MM.1S (cell line): ENCODE results near the gene SDHAF4.
"Not testable (repeated sequence)": the region's sequence is repeated elsewhere in the genome, so short reads cannot be mapped to it uniquely, and the experiment has no call there.

ENCODE experiments used
- DNase-seq: peaks from one replicate; pipeline ENCODE4 v3.0.0-alpha.2; 2015
- H2AFZ ChIP-seq: fragments of 300-600 bp; sonication (generic); 2 replicates; pipeline ENCODE4 v1.6.0; 2016; ENCODE audit warnings: antibody characterized with exemption, low read length
- H3F3A ChIP-seq: fragments of 300-600 bp; sonication (generic); 2 replicates; pipeline ENCODE4 v1.6.1; 2016; ENCODE audit warnings: mild to moderate bottlenecking, antibody characterized with exemption, low read length, moderate library complexity, mixed read lengths; ENCODE audit not compliant: insufficient read depth
- H3K27ac ChIP-seq: fragments of 300-600 bp; sonication (generic); 2 replicates; pipeline ENCODE4 v1.5.1; 2016; ENCODE audit warnings: mild to moderate bottlenecking, low read length
- H3K27me3 ChIP-seq: fragments of 300-600 bp; sonication (generic); replicated peaks from 2 replicates; pipeline ENCODE4 v1.6.0; 2016; ENCODE audit warnings: low read length; ENCODE audit not compliant: insufficient read depth
- H3K36me3 ChIP-seq: fragments of 300-600 bp; sonication (generic); replicated peaks from 2 replicates; pipeline ENCODE4 v1.6.1; 2016; ENCODE audit warnings: mild to moderate bottlenecking, low read length, mixed read lengths; ENCODE audit not compliant: insufficient read depth
- H3K4me1 ChIP-seq: fragments of 300-600 bp; sonication (generic); 2 replicates; pipeline ENCODE4 v1.6.1; 2016; ENCODE audit warnings: low read length, mixed read lengths
- H3K4me2 ChIP-seq: fragments of 300-600 bp; sonication (generic); 2 replicates; pipeline ENCODE4 v1.6.0; 2016; ENCODE audit warnings: low read depth, low read length
- H3K4me3 ChIP-seq: fragments of 300-600 bp; sonication (generic); 2 replicates; pipeline ENCODE4 v1.5.1; 2016; ENCODE audit warnings: low read length, mixed read lengths
- H3K79me2 ChIP-seq: fragments of 300-600 bp; sonication (generic); 2 replicates; pipeline ENCODE4 v1.6.1; 2016; ENCODE audit warnings: mixed run types, low read length, mixed read lengths
- H3K9ac ChIP-seq: fragments of 300-600 bp; sonication (generic); 2 replicates; pipeline ENCODE4 v1.6.1; 2016; ENCODE audit warnings: low read length, mixed read lengths
- H3K9me2 ChIP-seq: fragments of 300-600 bp; sonication (generic); replicated peaks from 2 replicates; pipeline ENCODE4 v1.6.1; 2016; ENCODE audit warnings: mild to moderate bottlenecking, low read length, mixed read lengths; ENCODE audit not compliant: insufficient read depth
- H3K9me3 ChIP-seq: fragments of 300-600 bp; sonication (generic); replicated peaks from 2 replicates; pipeline ENCODE4 v1.6.1; 2016; ENCODE audit warnings: mild to moderate bottlenecking, low read length, mixed read lengths; ENCODE audit not compliant: insufficient read depth
- H4K20me1 ChIP-seq: fragments of 300-600 bp; sonication (generic); 2 replicates; pipeline ENCODE4 v1.6.1; 2016; ENCODE audit warnings: mild to moderate bottlenecking, low read length, moderate library complexity, mixed read lengths; ENCODE audit not compliant: insufficient read depth
- CTCF ChIP-seq: fragments of 300-600 bp; sonication (generic); IDR thresholded peaks from 2 replicates; pipeline ENCODE4 v1.5.1; 2016; ENCODE audit warnings: antibody characterized with exemption, low read length, mixed read lengths
- EZH2 ChIP-seq: fragments of 300-600 bp; sonication (generic); optimal IDR thresholded peaks from 2 replicates; pipeline ENCODE3; 2017; ENCODE audit warnings: low read depth, mild to moderate bottlenecking, antibody characterized with exemption, low read length, mixed read lengths
- EZH2phosphoT487 ChIP-seq: fragments of 300-600 bp; sonication (generic); IDR thresholded peaks from 2 replicates; pipeline ENCODE4 v1.6.1; 2018; ENCODE audit warnings: antibody characterized with exemption, low read length

SDHAF4 gene

GRCh38 chr6:70599187-70599586, 32.5 kb downstream of the SDHAF4 start:
- no peaks in the 10 kb centered on the region for H3K36me3 ChIP-seq
- no peak for TF ChIP-seq CTCF
- TF ChIP-seq EZH2phosphoT487: no peak
- no peak for TF ChIP-seq EZH2
- no peaks in the 10 kb centered on the region for H4K20me1 ChIP-seq
- no peak overlapping the region for H3K4me3 ChIP-seq
- no peaks in the 10 kb centered on the region for H3K9me3 ChIP-seq
- H3K4me1 ChIP-seq: no peaks in the 10 kb centered on the region
- DNase-seq: no peak
- H3K27ac ChIP-seq: no peak overlapping the region
- H3K4me2 ChIP-seq: no peak overlapping the region
- no peaks in the 10 kb centered on the region for H3K27me3 ChIP-seq
- H3K9me2 ChIP-seq: no peaks in the 10 kb centered on the region
- no peaks in the 10 kb centered on the region for H3F3A ChIP-seq
- H2AFZ ChIP-seq: no peak overlapping the region
- H3K79me2 ChIP-seq: no peaks in the 10 kb centered on the region
- no peak overlapping the region for H3K9ac ChIP-seq

GRCh38 chr6:70601014-70601413, 34.3 kb downstream of the SDHAF4 start:
- Histone ChIP-seq H3K9me2 (no peaks in the 10 kb centered on the region), H3K4me1 (no peaks in the 10 kb centered on the region), H3F3A (no peaks in the 10 kb centered on the region), H3K4me3 (no peak overlapping the region), H3K36me3 (no peaks in the 10 kb centered on the region), H3K4me2 (no peak overlapping the region), H3K27me3 (no peaks in the 10 kb centered on the region), H2AFZ (no peak overlapping the region), H4K20me1 (no peaks in the 10 kb centered on the region), H3K27ac (no peak overlapping the region), H3K9ac (no peak overlapping the region), H3K79me2 (no peaks in the 10 kb centered on the region), H3K9me3 (no peaks in the 10 kb centered on the region)
- no peak for DNase-seq
- TF ChIP-seq EZH2phosphoT487 (no peak), EZH2 (no peak), CTCF (no peak)

DNA sequence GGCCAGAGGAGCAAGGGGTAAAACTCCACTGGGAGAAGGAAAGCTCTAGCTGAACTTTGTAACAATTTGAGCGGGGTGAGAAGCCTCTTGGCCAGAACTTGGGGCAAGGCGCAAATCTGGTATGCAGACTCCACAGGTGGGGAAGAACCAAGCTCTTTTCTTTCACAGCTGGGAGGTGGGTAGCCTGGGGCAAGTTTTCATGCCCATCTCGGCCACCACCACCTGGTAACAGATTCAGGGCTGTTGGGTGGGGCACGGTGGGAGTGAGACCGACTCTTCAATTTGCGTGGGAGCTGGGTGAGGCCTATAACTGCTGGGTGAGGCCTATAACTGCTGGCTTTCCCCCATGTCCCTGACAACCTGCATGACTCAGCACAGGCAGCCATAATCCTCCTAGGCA, 37.5 kb downstream of the SDHAF4 start:
- H3K9me2 ChIP-seq: no peaks in the 10 kb centered on the region
- no peak for DNase-seq
- no peak overlapping the region for H2AFZ ChIP-seq
- no peaks in the 10 kb centered on the region for H3F3A ChIP-seq
- H3K4me1 ChIP-seq: no peaks in the 10 kb centered on the region
- H3K4me3 ChIP-seq: no peak overlapping the region
- no peaks in the 10 kb centered on the region for H4K20me1 ChIP-seq
- H3K27ac ChIP-seq: no peak overlapping the region
- H3K27me3 ChIP-seq: no peaks in the 10 kb centered on the region
- H3K79me2 ChIP-seq: no peaks in the 10 kb centered on the region
- H3K9ac ChIP-seq: no peak overlapping the region
- no peak for TF ChIP-seq EZH2phosphoT487
- no peak for TF ChIP-seq CTCF
- no peak for TF ChIP-seq EZH2
- H3K36me3 ChIP-seq: no peaks in the 10 kb centered on the region
- H3K9me3 ChIP-seq: no peaks in the 10 kb centered on the region
- H3K4me2 ChIP-seq: no peak overlapping the region

GRCh38 chr6:70607371-70607770, 40.6 kb downstream of the SDHAF4 start:
- H3K27ac ChIP-seq, H4K20me1 ChIP-seq, H3K9me2 ChIP-seq, H3F3A ChIP-seq, H3K36me3 ChIP-seq, H2AFZ ChIP-seq, H3K4me1 ChIP-seq, H3K4me2 ChIP-seq, H3K9me3 ChIP-seq, H3K9ac ChIP-seq, H3K79me2 ChIP-seq, DNase-seq, H3K4me3 ChIP-seq, H3K27me3 ChIP-seq: not testable (repeated sequence)

DNA sequence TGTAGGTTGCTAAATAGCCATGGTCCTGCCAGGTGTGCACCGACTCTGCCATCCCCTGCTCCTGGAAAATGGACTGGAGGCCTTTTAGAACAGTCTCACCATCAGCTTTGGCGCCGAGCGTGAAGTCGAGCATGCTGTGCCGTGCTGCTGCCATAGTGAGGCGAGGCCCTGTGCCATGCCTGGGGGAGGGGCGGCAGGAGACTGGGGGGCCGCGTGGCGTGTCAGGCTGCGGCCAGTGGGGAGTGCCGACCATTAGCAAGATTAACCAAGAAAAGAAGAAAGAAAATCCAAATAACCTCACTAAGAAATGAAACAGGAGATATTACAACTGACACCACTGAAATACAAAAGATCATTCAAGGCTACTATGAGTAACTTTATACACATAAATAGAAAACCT, 42.5 kb downstream of the SDHAF4 start:
- not testable (repeated sequence) for H3K4me1 ChIP-seq, H2AFZ ChIP-seq, H3K9me2 ChIP-seq, H3F3A ChIP-seq, H3K79me2 ChIP-seq, DNase-seq, H3K4me3 ChIP-seq, H3K9me3 ChIP-seq, H3K9ac ChIP-seq, H4K20me1 ChIP-seq, H3K27ac ChIP-seq, H3K4me2 ChIP-seq, H3K36me3 ChIP-seq, H3K27me3 ChIP-seq
